Ishikawa (cell line): Measurements from ENCODE around the gene GARNL3.

ENCODE experiments used
- CEBPB ChIP-seq: IDR thresholded peaks from 2 replicates; pipeline ENCODE4 v1.6.1; 2012
- CREB1 ChIP-seq: IDR thresholded peaks from 2 replicates; pipeline ENCODE4 v1.6.1; 2012; ENCODE audit warnings: low read depth
- EGR1 ChIP-seq: IDR thresholded peaks from 2 replicates; pipeline ENCODE4 v1.6.1; 2012
- EP300 ChIP-seq: IDR thresholded peaks from 2 replicates; pipeline ENCODE4 v1.6.1; 2012; ENCODE audit warnings: borderline replicate concordance
- FOXM1 ChIP-seq: IDR thresholded peaks from 2 replicates; pipeline ENCODE4 v1.6.1; 2012; ENCODE audit warnings: low read depth, borderline replicate concordance
- MAX ChIP-seq: IDR thresholded peaks from 2 replicates; pipeline ENCODE4 v1.6.1; 2012
- NFIC ChIP-seq: IDR thresholded peaks from 2 replicates; pipeline ENCODE4 v1.6.1; 2012
- RAD21 ChIP-seq: IDR thresholded peaks from 2 replicates; pipeline ENCODE4 v1.6.1; 2012; ENCODE audit warnings: low read depth
- TAF1 ChIP-seq: IDR thresholded peaks from 2 replicates; pipeline ENCODE4 v1.6.1; 2012; ENCODE audit warnings: low read depth, mild to moderate bottlenecking
- TCF12 ChIP-seq: IDR thresholded peaks from 2 replicates; pipeline ENCODE4 v1.6.1; 2012; ENCODE audit warnings: low read depth
- TEAD4 ChIP-seq: IDR thresholded peaks from 2 replicates; pipeline ENCODE4 v1.6.1; 2012
- YY1 ChIP-seq: IDR thresholded peaks from 2 replicates; pipeline ENCODE4 v1.6.1; 2012; ENCODE audit warnings: low read depth
- ZBTB7A ChIP-seq: IDR thresholded peaks from 2 replicates; pipeline ENCODE4 v1.6.1; 2012; ENCODE audit warnings: low read depth
- TF ChIP-seq, protein P1 (sequence below): IDR thresholded peaks from 2 replicates; pipeline ENCODE4 v1.6.1; 2012
- TF ChIP-seq, protein P2 (sequence below): IDR thresholded peaks from 2 replicates; pipeline ENCODE4 v1.6.1; 2012; ENCODE audit warnings: low read depth, mild to moderate bottlenecking

Gene GARNL3

GRCh38 chr9:127334725-127335124, 70.2 kb downstream of the GARNL3 start:
- TF ChIP-seq EGR1, result no peak
- TF ChIP-seq YY1, result no peak
- TF ChIP-seq TAF1, result no peak
- no peak for TF ChIP-seq FOXM1
- TF ChIP-seq, protein P1, sequence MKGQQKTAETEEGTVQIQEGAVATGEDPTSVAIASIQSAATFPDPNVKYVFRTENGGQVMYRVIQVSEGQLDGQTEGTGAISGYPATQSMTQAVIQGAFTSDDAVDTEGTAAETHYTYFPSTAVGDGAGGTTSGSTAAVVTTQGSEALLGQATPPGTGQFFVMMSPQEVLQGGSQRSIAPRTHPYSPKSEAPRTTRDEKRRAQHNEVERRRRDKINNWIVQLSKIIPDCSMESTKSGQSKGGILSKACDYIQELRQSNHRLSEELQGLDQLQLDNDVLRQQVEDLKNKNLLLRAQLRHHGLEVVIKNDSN, result no peak
- TF ChIP-seq NFIC, result no peak
- no peak for TF ChIP-seq TEAD4
- TF ChIP-seq TCF12, result no peak
- no peak for TF ChIP-seq ZBTB7A
- TF ChIP-seq MAX, result no peak
- TF ChIP-seq CEBPB, result no peak
- no peak for TF ChIP-seq CREB1
- no peak for TF ChIP-seq EP300

- TF ChIP-seq TCF12 (no peak), NFIC (no peak)
Observed at GRCh38 chr9:127336086-127336485, 71.5 kb downstream of the GARNL3 start.

DNA sequence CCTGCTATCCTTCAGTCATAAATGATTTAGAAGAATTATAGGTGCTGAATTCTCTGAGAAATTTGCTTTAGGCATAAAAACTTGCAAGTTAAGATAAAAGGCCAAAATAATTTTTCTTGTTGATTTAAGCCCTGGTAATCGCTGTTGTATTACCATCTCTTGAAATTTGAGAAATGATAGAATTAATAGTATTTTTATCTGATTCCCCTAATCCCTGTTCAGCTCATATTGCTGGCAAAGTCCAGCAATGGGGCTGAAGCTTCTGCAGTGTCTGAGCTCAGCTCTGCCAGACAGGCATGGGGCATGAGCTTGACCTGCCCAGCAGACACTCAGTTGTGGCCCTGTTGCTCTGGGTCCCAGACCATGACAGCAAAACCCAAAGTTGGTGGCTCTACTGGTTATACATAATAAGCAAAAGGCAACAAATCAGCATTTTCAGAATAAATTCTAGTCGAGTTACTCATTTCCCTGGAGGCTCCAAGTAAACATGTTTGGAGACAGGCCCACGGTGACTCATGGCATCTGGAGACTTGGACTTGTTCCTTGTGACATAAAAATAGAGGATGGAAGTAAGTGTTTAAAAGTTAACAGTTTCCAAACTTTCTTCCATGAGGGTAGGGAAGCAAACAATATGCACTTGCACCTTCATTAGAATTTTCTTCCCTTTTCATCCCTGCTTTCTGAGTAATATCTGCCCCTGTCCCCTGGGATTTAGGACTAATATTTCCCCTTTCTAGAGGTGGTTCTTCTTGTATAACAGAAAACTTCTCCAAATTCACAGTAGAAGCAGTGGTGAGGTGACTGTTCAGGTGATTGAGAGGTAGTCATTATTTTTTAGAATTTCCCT, 72.2 kb downstream of the GARNL3 start:
- no peak for TF ChIP-seq ZBTB7A
- no peak for TF ChIP-seq CEBPB
- no peak for TF ChIP-seq TEAD4
- TF ChIP-seq NFIC, result no peak
- no peak for TF ChIP-seq EGR1
- TF ChIP-seq, protein P2, sequence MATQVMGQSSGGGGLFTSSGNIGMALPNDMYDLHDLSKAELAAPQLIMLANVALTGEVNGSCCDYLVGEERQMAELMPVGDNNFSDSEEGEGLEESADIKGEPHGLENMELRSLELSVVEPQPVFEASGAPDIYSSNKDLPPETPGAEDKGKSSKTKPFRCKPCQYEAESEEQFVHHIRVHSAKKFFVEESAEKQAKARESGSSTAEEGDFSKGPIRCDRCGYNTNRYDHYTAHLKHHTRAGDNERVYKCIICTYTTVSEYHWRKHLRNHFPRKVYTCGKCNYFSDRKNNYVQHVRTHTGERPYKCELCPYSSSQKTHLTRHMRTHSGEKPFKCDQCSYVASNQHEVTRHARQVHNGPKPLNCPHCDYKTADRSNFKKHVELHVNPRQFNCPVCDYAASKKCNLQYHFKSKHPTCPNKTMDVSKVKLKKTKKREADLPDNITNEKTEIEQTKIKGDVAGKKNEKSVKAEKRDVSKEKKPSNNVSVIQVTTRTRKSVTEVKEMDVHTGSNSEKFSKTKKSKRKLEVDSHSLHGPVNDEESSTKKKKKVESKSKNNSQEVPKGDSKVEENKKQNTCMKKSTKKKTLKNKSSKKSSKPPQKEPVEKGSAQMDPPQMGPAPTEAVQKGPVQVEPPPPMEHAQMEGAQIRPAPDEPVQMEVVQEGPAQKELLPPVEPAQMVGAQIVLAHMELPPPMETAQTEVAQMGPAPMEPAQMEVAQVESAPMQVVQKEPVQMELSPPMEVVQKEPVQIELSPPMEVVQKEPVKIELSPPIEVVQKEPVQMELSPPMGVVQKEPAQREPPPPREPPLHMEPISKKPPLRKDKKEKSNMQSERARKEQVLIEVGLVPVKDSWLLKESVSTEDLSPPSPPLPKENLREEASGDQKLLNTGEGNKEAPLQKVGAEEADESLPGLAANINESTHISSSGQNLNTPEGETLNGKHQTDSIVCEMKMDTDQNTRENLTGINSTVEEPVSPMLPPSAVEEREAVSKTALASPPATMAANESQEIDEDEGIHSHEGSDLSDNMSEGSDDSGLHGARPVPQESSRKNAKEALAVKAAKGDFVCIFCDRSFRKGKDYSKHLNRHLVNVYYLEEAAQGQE, result no peak
- TF ChIP-seq TAF1, result no peak
- TF ChIP-seq TCF12, result no peak
- TF ChIP-seq FOXM1, result no peak
- TF ChIP-seq RAD21, result no peak
- no peak for TF ChIP-seq MAX
- no peak for TF ChIP-seq CREB1
- no peak for TF ChIP-seq YY1
- no peak for TF ChIP-seq EP300
- TF ChIP-seq, protein P1, result no peak

- no peak for TF ChIP-seq CREB1
- TF ChIP-seq TCF12, result no peak
- no peak for TF ChIP-seq MAX
- TF ChIP-seq EP300, result no peak
- TF ChIP-seq, protein P1, result no peak
- TF ChIP-seq RAD21, result no peak
- TF ChIP-seq TAF1, result no peak
- no peak for TF ChIP-seq YY1
- no peak for TF ChIP-seq CEBPB
- no peak for TF ChIP-seq TEAD4
- no peak for TF ChIP-seq FOXM1
- TF ChIP-seq, protein P2, result no peak
- TF ChIP-seq ZBTB7A, result no peak
- TF ChIP-seq EGR1, result no peak
- no peak for TF ChIP-seq NFIC
Observed at GRCh38 chr9:127340721-127341120, 76.1 kb downstream of the GARNL3 start.

DNA sequence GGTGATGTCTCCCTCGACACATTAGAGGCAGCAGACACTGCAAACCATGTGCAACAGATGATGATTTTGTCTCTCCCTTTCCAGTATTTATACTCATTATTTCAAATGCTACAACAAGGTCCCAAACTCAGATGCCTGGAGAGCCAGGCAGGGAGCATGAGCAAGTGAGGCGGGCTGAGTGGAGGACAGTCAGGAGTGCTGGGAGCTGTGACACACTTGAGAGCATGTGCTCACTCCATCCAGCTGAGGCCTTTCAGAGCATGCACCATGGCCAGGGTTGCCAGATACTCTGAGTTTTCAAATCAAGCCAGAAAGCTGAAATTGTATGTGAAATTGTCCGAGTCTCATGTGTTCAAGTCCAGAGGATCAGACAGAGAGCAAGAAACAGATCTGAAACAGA, 76.6 kb downstream of the GARNL3 start:
- TF ChIP-seq ZBTB7A (no peak), EGR1 (no peak)

DNA sequence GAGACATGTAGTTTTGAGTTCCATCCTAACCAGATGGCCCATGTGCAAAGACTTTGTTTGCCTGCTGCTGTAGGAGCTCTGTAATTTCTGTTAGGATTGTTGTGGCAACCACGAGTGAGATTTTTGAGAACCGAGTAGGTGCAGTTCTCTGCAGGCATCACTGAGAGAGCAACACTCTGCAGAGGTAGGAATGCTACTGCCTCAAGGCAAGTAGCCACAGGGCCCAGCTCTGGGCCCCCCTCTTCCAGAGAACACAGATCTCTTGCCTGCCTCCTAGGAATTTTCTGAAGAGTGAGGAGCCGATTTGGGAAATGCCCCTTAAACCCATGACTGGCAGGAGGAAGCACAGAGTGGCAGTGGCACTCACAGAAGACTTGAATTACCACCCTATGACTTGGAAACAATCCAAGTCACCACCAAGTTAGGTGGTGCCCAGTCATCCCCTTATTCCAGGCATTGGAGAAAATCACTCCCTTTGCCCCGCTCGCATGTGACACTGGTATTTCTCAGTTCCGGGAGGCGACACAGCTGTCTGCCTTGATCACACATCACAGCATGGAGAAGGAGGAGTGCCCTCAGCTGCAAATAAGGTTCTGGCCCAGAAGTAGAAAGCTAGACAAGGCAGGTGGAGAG, 79.9 kb downstream of the GARNL3 start:
- TF ChIP-seq EP300, result no peak
